HG02798 (cell line): ENCODE measurements around the gene PIAS4.

Experiments
- ATAC-seq: cut with Tn5 transposase; IDR thresholded peaks from one replicate; pipeline ENCODE4 v1.9.1; 2021; ENCODE audit warnings: mild to moderate bottlenecking; ENCODE audit not compliant: unreplicated experiment, poor library complexity

PIAS4 gene

GRCh38 chr19:4053423-4054324 is 46.1 kb downstream of the PIAS4 start:
- no peak for ATAC-seq

- no peak for ATAC-seq
Observed at GRCh38 chr19:4054441-4055208, 47.1 kb downstream of the PIAS4 start.

- no peak for ATAC-seq
Observed at GRCh38 chr19:4055209-4055552, 47.6 kb downstream of the PIAS4 start.

- ATAC-seq = no peak
Observed at GRCh38 chr19:4057931-4058692, 50.6 kb downstream of the PIAS4 start.

GRCh38 chr19:4058693-4059452 is 51.3 kb downstream of the PIAS4 start:
- ATAC-seq = no peak

GRCh38 chr19:4059453-4059871 is 51.9 kb downstream of the PIAS4 start:
- peak; percentile 2 for ATAC-seq

- peak; percentile 50 for ATAC-seq
Observed at GRCh38 chr19:4059891-4060620, 52.5 kb downstream of the PIAS4 start.

GRCh38 chr19:4060621-4061177 is 53.2 kb downstream of the PIAS4 start:
- no peak for ATAC-seq

- no peak for ATAC-seq
Observed at GRCh38 chr19:4061178-4061682, 53.7 kb downstream of the PIAS4 start.

GRCh38 chr19:4061683-4062418 is 54.3 kb downstream of the PIAS4 start:
- no peak for ATAC-seq

- no peak for ATAC-seq
Observed at GRCh38 chr19:4062419-4063368, 55.2 kb downstream of the PIAS4 start.

GRCh38 chr19:4063369-4064148 is 56.0 kb downstream of the PIAS4 start:
- ATAC-seq = no peak

GRCh38 chr19:4064149-4064495 is 56.6 kb downstream of the PIAS4 start:
- ATAC-seq = no peak

- ATAC-seq = no peak
Observed at GRCh38 chr19:4064496-4065260, 57.1 kb downstream of the PIAS4 start.

- peak; percentile 83 for ATAC-seq
Observed at GRCh38 chr19:4065430-4066175, 58.1 kb downstream of the PIAS4 start.
